BLaER1 treated with 17β-estradiol and CSF1 and Interleukin-3, amounts not matched to agents 10 nM and 100 nM (cell line): ENCODE measurements around the gene TRIM58.

Source experiments
- H3K27ac ChIP-seq, 11 experiments: shearing (Covaris generic); formaldehyde crosslinking; 2 replicates each; pipeline ENCODE4 v1.8.1; 2022
- H3K27me3 ChIP-seq, 11 experiments: shearing (Covaris generic); formaldehyde crosslinking; 2 replicates each; pipeline ENCODE4 v1.8.1; 2022
- H3K36me3 ChIP-seq, 11 experiments: shearing (Covaris generic); formaldehyde crosslinking; 2 replicates each; pipeline ENCODE4 v1.8.1; 2022
- H3K4me1 ChIP-seq, 10 experiments: shearing (Covaris generic); formaldehyde crosslinking; 2 replicates each; pipeline ENCODE4 v1.8.1; 2022
- H3K4me2 ChIP-seq, 11 experiments: shearing (Covaris generic); formaldehyde crosslinking; 2 replicates each; pipeline ENCODE4 v1.8.1; 2022
- H3K4me3 ChIP-seq, 10 experiments: shearing (Covaris generic); formaldehyde crosslinking; 2 replicates each; pipeline ENCODE4 v1.8.1; 2022
- H3K9ac ChIP-seq, 11 experiments: shearing (Covaris generic); formaldehyde crosslinking; 2 replicates each; pipeline ENCODE4 v1.8.1; 2022
- H3K9me3 ChIP-seq, 11 experiments: shearing (Covaris generic); formaldehyde crosslinking; replicated peaks in 1 of 11; 2 replicates each; pipeline ENCODE4 v1.8.1; 2022
- H4K20me1 ChIP-seq, 11 experiments: shearing (Covaris generic); formaldehyde crosslinking; 2 replicates each; pipeline ENCODE4 v1.8.1; 2022
- Cebpa-rat ChIP-seq, 11 experiments: shearing (Covaris generic); IDR thresholded peaks; 2 replicates each; pipeline ENCODE4 v1.8.1; 2022

TRIM58 gene

GRCh38 chr1:247864644-247865043 is 7.7 kb downstream of the TRIM58 start:
- H3K4me3 ChIP-seq: no peak overlapping the region
- H3K9me3 ChIP-seq: peaks cover 0 to 7% (median 0%) of the 10 kb centered on the region in 11 experiments; a peak in 2 of 22 replicates
- no peaks in the 10 kb centered on the region; a peak in 1 of 22 replicates for H4K20me1 ChIP-seq
- H3K27me3 ChIP-seq: no peaks in the 10 kb centered on the region
- H3K36me3 ChIP-seq: peaks cover 8 to 68% (median 25%) of the 10 kb centered on the region in 11 experiments; a peak in 19 of 22 replicates
- H3K27ac ChIP-seq: no peak overlapping the region
- H3K4me2 ChIP-seq: no peak overlapping the region
- TF ChIP-seq Cebpa-rat (IDR thresholded peaks at IDR 0.05): no peak
- no peaks in the 10 kb centered on the region for H3K4me1 ChIP-seq
- H3K9ac ChIP-seq: no peak overlapping the region

GRCh38 chr1:247865416-247865815 is 8.4 kb downstream of the TRIM58 start:
- no peak for TF ChIP-seq Cebpa-rat (IDR thresholded peaks at IDR 0.05)
- H4K20me1 ChIP-seq: no peaks in the 10 kb centered on the region; a peak in 1 of 22 replicates
- H3K4me3 ChIP-seq: no peak overlapping the region
- H3K27me3 ChIP-seq: no peaks in the 10 kb centered on the region
- H3K4me2 ChIP-seq: no peak overlapping the region
- H3K36me3 ChIP-seq: peaks cover 13 to 71% (median 30%) of the 10 kb centered on the region in 11 experiments; a peak in 19 of 22 replicates
- peaks cover 0 to 14% (median 4%) of the 10 kb centered on the region in 11 experiments; a peak in 6 of 22 replicates for H3K9me3 ChIP-seq
- no peak overlapping the region for H3K27ac ChIP-seq
- H3K4me1 ChIP-seq: no peaks in the 10 kb centered on the region
- H3K9ac ChIP-seq: no peak overlapping the region

- Histone ChIP-seq H3K4me3 (no peak overlapping the region), H3K27me3 (no peaks in the 10 kb centered on the region), H3K4me1 (peaks cover 0 to 11% (median 0%) of the 10 kb centered on the region in 10 experiments; a peak in 2 of 20 replicates), H4K20me1 (no peaks in the 10 kb centered on the region), H3K36me3 (0 out of 22 replicates have a peak, but pooled peaks cover 0 to 3% (median 0%) of the 10 kb centered on the region in 11 experiments), H3K9ac (no peak overlapping the region), H3K27ac (no peak overlapping the region), H3K9me3 (no peaks in the 10 kb centered on the region), H3K4me2 (no peak overlapping the region)
- TF ChIP-seq Cebpa-rat (IDR thresholded peaks at IDR 0.05): no peak
Measured at GRCh38 chr1:247883346-247883745, 26.4 kb downstream of the TRIM58 start.

- Histone ChIP-seq H3K4me1 (peaks cover 0 to 11% (median 0%) of the 10 kb centered on the region in 10 experiments; a peak in 2 of 20 replicates), H3K9ac (no peak overlapping the region), H3K27ac (no peak overlapping the region), H3K4me3 (no peak overlapping the region), H3K9me3 (no peaks in the 10 kb centered on the region), H3K36me3 (no peaks in the 10 kb centered on the region), H3K4me2 (peak overlapping the region in 1 of 11 experiments; percentile 23; a peak in 1 of 22 replicates), H4K20me1 (no peaks in the 10 kb centered on the region), H3K27me3 (no peaks in the 10 kb centered on the region)
- TF ChIP-seq Cebpa-rat (IDR thresholded peaks at IDR 0.05): no peak
Measured at GRCh38 chr1:247884797-247885413, 27.9 kb downstream of the TRIM58 start.

- no peaks in the 10 kb centered on the region for H4K20me1 ChIP-seq
- H3K4me3 ChIP-seq: no peak within 1 kb of the TSS
- no peaks in the 10 kb centered on the region for H3K4me1 ChIP-seq
- no peak for TF ChIP-seq Cebpa-rat (IDR thresholded peaks at IDR 0.05)
- no peak within 1 kb of the TSS for H3K27ac ChIP-seq
- no peak within 1 kb of the TSS for H3K4me2 ChIP-seq
- no peaks in the 10 kb centered on the region for H3K9me3 ChIP-seq
- no peak within 1 kb of the TSS for H3K9ac ChIP-seq
- H3K27me3 ChIP-seq: no peaks in the 10 kb centered on the region
- peaks cover 0 to 8% (median 0%) of the 10 kb centered on the region in 11 experiments; a peak in 2 of 22 replicates for H3K36me3 ChIP-seq
Measured at GRCh38 chr1:247895163-247895637, 38.2 kb downstream of the TRIM58 start, which contains the start of gene OR2W3. TSS of gene OR2W3 (plus strand) at chr1:247895587. CDS start at chr1:247895587, 0 bp downstream.

- no peaks in the 10 kb centered on the region for H4K20me1 ChIP-seq
- H3K9me3 ChIP-seq: no peaks in the 10 kb centered on the region
- TF ChIP-seq Cebpa-rat (IDR thresholded peaks at IDR 0.05): no peak
- no peak overlapping the region for H3K4me3 ChIP-seq
- H3K27me3 ChIP-seq: no peaks in the 10 kb centered on the region
- H3K27ac ChIP-seq: no peak overlapping the region
- H3K4me2 ChIP-seq: no peak overlapping the region
- no peaks in the 10 kb centered on the region for H3K4me1 ChIP-seq
- H3K9ac ChIP-seq: no peak overlapping the region
- peaks cover 0 to 8% (median 0%) of the 10 kb centered on the region in 11 experiments; a peak in 2 of 22 replicates for H3K36me3 ChIP-seq
Measured at GRCh38 chr1:247895976-247896375, 39.0 kb downstream of the TRIM58 start.

- H3K4me3 ChIP-seq: no peak overlapping the region
- H3K9me3 ChIP-seq: peaks cover 11 to 26% (median 20%) of the 10 kb centered on the region in 11 experiments; a peak in 21 of 22 replicates
- no peak for TF ChIP-seq Cebpa-rat (IDR thresholded peaks at IDR 0.05)
- H3K36me3 ChIP-seq: peaks cover 0 to 5% (median 0%) of the 10 kb centered on the region in 11 experiments; a peak in 1 of 22 replicates
- no peak overlapping the region for H3K4me2 ChIP-seq
- peaks cover 11 to 29% (median 18%) of the 10 kb centered on the region in 10 experiments for H3K4me1 ChIP-seq
- H3K27ac ChIP-seq: no peak overlapping the region
- no peaks in the 10 kb centered on the region for H4K20me1 ChIP-seq
- no peaks in the 10 kb centered on the region for H3K27me3 ChIP-seq
- no peak overlapping the region for H3K9ac ChIP-seq
Measured at GRCh38 chr1:247904122-247904521, 47.1 kb downstream of the TRIM58 start.

- H3K9me3 ChIP-seq: peaks cover 11 to 26% (median 20%) of the 10 kb centered on the region in 11 experiments; a peak in 21 of 22 replicates
- H3K4me1 ChIP-seq: peaks cover 11 to 29% (median 18%) of the 10 kb centered on the region in 10 experiments
- no peak overlapping the region; a peak in 1 of 22 replicates for H3K4me2 ChIP-seq
- no peak overlapping the region for H3K4me3 ChIP-seq
- H3K36me3 ChIP-seq: peaks cover 0 to 5% (median 0%) of the 10 kb centered on the region in 11 experiments; a peak in 1 of 22 replicates
- H3K27ac ChIP-seq: no peak overlapping the region; a peak in 2 of 22 replicates
- no peaks in the 10 kb centered on the region for H4K20me1 ChIP-seq
- H3K27me3 ChIP-seq: no peaks in the 10 kb centered on the region
- H3K9ac ChIP-seq: no peak overlapping the region
- no peak for TF ChIP-seq Cebpa-rat (IDR thresholded peaks at IDR 0.05)
Measured at GRCh38 chr1:247905181-247905580, 48.2 kb downstream of the TRIM58 start.

GRCh38 chr1:247905910-247906503 is 49.0 kb downstream of the TRIM58 start:
- Histone ChIP-seq H3K4me1 (peaks cover 11 to 29% (median 18%) of the 10 kb centered on the region in 10 experiments), H3K9me3 (peaks cover 11 to 34% (median 24%) of the 10 kb centered on the region in 11 experiments; a peak in 21 of 22 replicates), H3K4me3 (peak overlapping the region; percentile 25 to 51 (median 43); a peak in 19 of 20 replicates), H3K27ac (peak overlapping the region in 10 of 11 experiments; percentile 40 to 76 (median 59); a peak in 17 of 22 replicates), H4K20me1 (no peaks in the 10 kb centered on the region), H3K27me3 (no peaks in the 10 kb centered on the region), H3K4me2 (peak overlapping the region; percentile 48 to 85 (median 68)), H3K9ac (peak overlapping the region in 7 of 11 experiments; percentile 24 to 74 (median 58); a peak in 8 of 22 replicates), H3K36me3 (peaks cover 0 to 5% (median 0%) of the 10 kb centered on the region in 11 experiments; a peak in 1 of 22 replicates)
- no peak for TF ChIP-seq Cebpa-rat (IDR thresholded peaks at IDR 0.05)
